HFFc6 (cell line): ENCODE data around the gene FBN1. TPM values are rescaled to one million over a fixed set of nuclear protein-coding genes. Genes with fewer than 3 reads are reported as not detected.

Experiments
- DNase-seq: peaks from one replicate; pipeline ENCODE4 v3.0.0-alpha.2; 2018
- H3K27ac Mint-ChIP-seq: 2 replicates; pipeline ENCODE4 v1.8.0; 2020; ENCODE audit warnings: mild to moderate bottlenecking, mixed read lengths
- H3K27me3 Mint-ChIP-seq: 2 replicates; pipeline ENCODE4 v1.8.0; 2021; ENCODE audit warnings: mild to moderate bottlenecking, moderate library complexity, mixed read lengths; ENCODE audit not compliant: insufficient read depth
- H3K36me3 Mint-ChIP-seq: 2 replicates; pipeline ENCODE4 v1.8.0; 2021; ENCODE audit warnings: low read depth, mixed read lengths
- H3K4me1 Mint-ChIP-seq: 2 replicates; pipeline ENCODE4 v1.8.0; 2020; ENCODE audit warnings: low read depth, mixed read lengths
- H3K4me3 Mint-ChIP-seq: 2 replicates; pipeline ENCODE4 v1.8.0; 2020; ENCODE audit warnings: mild to moderate bottlenecking, moderate library complexity, mixed read lengths
- H3K9me3 Mint-ChIP-seq: 2 replicates; pipeline ENCODE4 v1.8.0; 2020; ENCODE audit warnings: mild to moderate bottlenecking, mixed read lengths
- CTCF ChIP-seq: fragments of 200-600 bp; sonication (generic); IDR thresholded peaks from 2 replicates; pipeline ENCODE4 v1.5.0; 2021; ENCODE audit warnings: antibody characterized with exemption, mild to moderate bottlenecking
- total RNA-seq, 6 experiments: library from RNA; stranded (reverse); fragmentation: NEBNext Ultra II Directional; extraction: Animal tissue kit (Norgen Biotek cat#: 25700); gene quantifications; 2 replicates in 1 of 6; 3 replicates in 5 of 6; pipeline ENCODE4 v1.2.3, GENCODE V29; 2021

FBN1 gene
- total RNA-seq, 6 experiments from 2014 or later = 584 to 754 (median 609) TPM

DNA sequence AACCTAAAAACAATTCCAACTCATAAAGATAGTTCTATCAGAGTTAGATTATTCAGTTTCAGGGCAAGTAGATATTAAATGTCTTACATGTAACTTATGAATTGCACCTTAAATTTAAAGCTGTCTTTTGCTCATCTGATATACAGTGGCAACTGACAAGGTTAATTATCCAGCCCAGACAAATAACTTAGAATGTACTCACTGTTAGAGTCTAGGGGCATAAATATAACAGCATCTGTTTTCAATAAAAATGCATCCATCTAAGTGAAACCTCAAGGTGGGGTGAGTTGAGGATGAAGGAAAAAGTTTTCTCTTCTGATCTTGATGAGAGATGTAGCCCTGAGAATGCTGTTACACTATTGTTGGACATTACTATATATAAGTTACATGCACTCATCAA, 112.6 kb downstream of the FBN1 start:
- DNase-seq = peak; percentile 12
- Mint-ChIP-seq H3K27ac (peak overlapping the region; percentile 41), H3K9me3 (no peaks in the 10 kb centered on the region; the same call in 1 of the 2 replicates), H3K27me3 (peaks cover 8% of the 10 kb centered on the region), H3K4me3 (0 out of 2 replicates have a peak overlapping the region, but pooled peaks have one; percentile 4), H3K36me3 (peaks cover 96% of the 10 kb centered on the region), H3K4me1 (peaks cover 78% of the 10 kb centered on the region)
- TF ChIP-seq CTCF = no peak

- no peak for TF ChIP-seq CTCF
- Mint-ChIP-seq H3K36me3 (peaks cover 96% of the 10 kb centered on the region), H3K4me1 (peaks cover 71% of the 10 kb centered on the region), H3K9me3 (no peaks in the 10 kb centered on the region; the same call in 1 of the 2 replicates), H3K4me3 (no peak overlapping the region), H3K27ac (peak overlapping the region; percentile 42; the same call in 1 of the 2 replicates), H3K27me3 (peaks cover 23% of the 10 kb centered on the region)
- no peak for DNase-seq
Measured at GRCh38 chr15:48530528-48530927, 115.0 kb downstream of the FBN1 start.

DNA sequence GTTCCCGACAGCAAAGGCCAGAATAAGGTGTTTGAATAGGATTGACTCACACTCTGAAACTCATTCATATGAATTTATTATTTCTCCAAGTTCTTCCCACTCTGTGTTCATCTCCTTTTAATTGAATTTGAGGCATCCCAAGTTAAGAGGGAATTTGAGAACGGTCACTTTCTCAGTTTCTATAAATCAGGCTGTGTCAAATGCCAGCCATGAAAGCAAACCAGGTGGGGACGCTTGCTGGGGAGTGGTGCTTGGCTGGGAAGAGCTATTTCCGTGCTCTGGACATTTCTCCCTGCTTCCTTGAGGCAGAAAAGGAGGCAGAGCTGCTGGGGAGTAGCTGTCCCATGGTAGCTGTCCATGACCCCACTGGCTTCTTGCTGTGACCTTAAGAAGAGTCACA, 116.6 kb downstream of the FBN1 start:
- H3K27me3 Mint-ChIP-seq = peaks cover 31% of the 10 kb centered on the region
- no peak for TF ChIP-seq CTCF
- peak overlapping the region; percentile 29; the same call in 1 of the 2 replicates for H3K4me3 Mint-ChIP-seq
- peaks cover 93% of the 10 kb centered on the region for H3K36me3 Mint-ChIP-seq
- DNase-seq = no peak
- peaks cover 2% of the 10 kb centered on the region; the same call in 1 of the 2 replicates for H3K9me3 Mint-ChIP-seq
- peak overlapping the region; percentile 20; the same call in 1 of the 2 replicates for H3K27ac Mint-ChIP-seq
- peaks cover 59% of the 10 kb centered on the region for H3K4me1 Mint-ChIP-seq

DNA sequence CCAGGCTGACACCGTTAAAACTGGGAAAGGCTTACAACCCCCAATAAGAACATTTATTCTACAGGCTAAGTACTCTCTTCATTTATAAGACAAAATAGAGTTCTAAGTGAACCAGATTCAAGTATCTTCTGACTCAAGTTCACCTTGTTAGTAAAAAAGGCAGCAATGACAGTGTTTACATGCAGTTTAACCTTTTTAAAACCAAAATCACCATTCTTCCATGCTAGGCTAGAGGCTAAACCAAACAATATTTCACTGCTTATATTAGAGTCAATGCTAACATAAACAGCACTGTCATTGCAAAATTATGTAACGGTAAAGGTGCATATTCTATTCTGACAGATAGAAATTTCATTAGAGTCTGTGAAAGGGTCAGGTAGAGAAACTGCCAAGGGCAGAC, 118.0 kb downstream of the FBN1 start:
- peaks cover 89% of the 10 kb centered on the region for H3K36me3 Mint-ChIP-seq
- no peak for DNase-seq
- no peak for TF ChIP-seq CTCF
- H3K4me3 Mint-ChIP-seq = no peak overlapping the region
- H3K9me3 Mint-ChIP-seq = peaks cover 4% of the 10 kb centered on the region; the same call in 1 of the 2 replicates
- H3K27ac Mint-ChIP-seq = peak overlapping the region; percentile 57
- peaks cover 45% of the 10 kb centered on the region for H3K4me1 Mint-ChIP-seq
- peaks cover 31% of the 10 kb centered on the region for H3K27me3 Mint-ChIP-seq

GRCh38 chr15:48522911-48523310, 122.6 kb downstream of the FBN1 start:
- peaks cover 84% of the 10 kb centered on the region for H3K36me3 Mint-ChIP-seq
- H3K4me3 Mint-ChIP-seq = no peak overlapping the region; the same call in 1 of the 2 replicates
- peak overlapping the region; percentile 38; the same call in 1 of the 2 replicates for H3K27ac Mint-ChIP-seq
- no peak for DNase-seq
- TF ChIP-seq CTCF = no peak
- H3K27me3 Mint-ChIP-seq = peaks cover 43% of the 10 kb centered on the region
- H3K9me3 Mint-ChIP-seq = peaks cover 4% of the 10 kb centered on the region; the same call in 1 of the 2 replicates
- H3K4me1 Mint-ChIP-seq = peaks cover 31% of the 10 kb centered on the region
